Stomach (tissue), 4 donors: ENCODE measurements around the gene FGGY.

Experiments
- POLR2A ChIP-seq, 4 donors: fragments of 450-650 bp; IDR thresholded peaks; one replicate each; pipeline ENCODE4 v1.6.1; 2016; ENCODE audit warnings: antibody characterized with exemption in 4 of 4, control low read depth in 2 of 4, mild to moderate bottlenecking in 1 of 4, moderate library complexity in 1 of 4
- POLR2AphosphoS5 ChIP-seq, 3 donors: sonication (generic); formaldehyde crosslinking; IDR thresholded peaks; one replicate each; pipeline ENCODE4 v1.6.1; 2016; ENCODE audit warnings: antibody characterized with exemption in 3 of 3
- TF ChIP-seq, protein P1 (sequence below), 7 experiments: fragments of 450-650 bp in 4 of 7; fragments of 200-600 bp in 3 of 7; sonication (generic) in 3 of 7; IDR thresholded peaks; one replicate each; pipeline ENCODE4 v1.5.1; 2016 to 2019; ENCODE audit warnings: antibody characterized with exemption in 7 of 7, control low read depth in 2 of 7, mild to moderate bottlenecking in 1 of 7

GRCh38 chr1:59477286-59477685, 180.4 kb downstream of the FGGY start:
- TF ChIP-seq, protein P1, sequence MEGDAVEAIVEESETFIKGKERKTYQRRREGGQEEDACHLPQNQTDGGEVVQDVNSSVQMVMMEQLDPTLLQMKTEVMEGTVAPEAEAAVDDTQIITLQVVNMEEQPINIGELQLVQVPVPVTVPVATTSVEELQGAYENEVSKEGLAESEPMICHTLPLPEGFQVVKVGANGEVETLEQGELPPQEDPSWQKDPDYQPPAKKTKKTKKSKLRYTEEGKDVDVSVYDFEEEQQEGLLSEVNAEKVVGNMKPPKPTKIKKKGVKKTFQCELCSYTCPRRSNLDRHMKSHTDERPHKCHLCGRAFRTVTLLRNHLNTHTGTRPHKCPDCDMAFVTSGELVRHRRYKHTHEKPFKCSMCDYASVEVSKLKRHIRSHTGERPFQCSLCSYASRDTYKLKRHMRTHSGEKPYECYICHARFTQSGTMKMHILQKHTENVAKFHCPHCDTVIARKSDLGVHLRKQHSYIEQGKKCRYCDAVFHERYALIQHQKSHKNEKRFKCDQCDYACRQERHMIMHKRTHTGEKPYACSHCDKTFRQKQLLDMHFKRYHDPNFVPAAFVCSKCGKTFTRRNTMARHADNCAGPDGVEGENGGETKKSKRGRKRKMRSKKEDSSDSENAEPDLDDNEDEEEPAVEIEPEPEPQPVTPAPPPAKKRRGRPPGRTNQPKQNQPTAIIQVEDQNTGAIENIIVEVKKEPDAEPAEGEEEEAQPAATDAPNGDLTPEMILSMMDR (IDR thresholded peaks at IDR 0.05) = no peak
- TF ChIP-seq POLR2A (IDR thresholded peaks at IDR 0.05) (no peak), POLR2AphosphoS5 (IDR thresholded peaks at IDR 0.05) (no peak)
